K562 (cell line): ENCODE results near the gene COMMD4. TPM values are rescaled to one million over a fixed set of nuclear protein-coding genes. Genes with fewer than 3 reads are reported as not detected.

ENCODE experiments used
- BMI1 ChIP-seq: fragments of 150-350 bp; IDR thresholded peaks from 2 replicates; pipeline ENCODE4 v1.6.1; 2014; ENCODE audit warnings: low read length
- CEBPB ChIP-seq: fragments of 450-650 bp; IDR thresholded peaks from 2 replicates; pipeline ENCODE4 v1.6.1; 2016; ENCODE audit warnings: missing genetic modification characterization, missing compliant biosample characterization
- IFI16 ChIP-seq: fragments of 250-450 bp; sonication (Bioruptor Pico); IDR thresholded peaks from 2 replicates; pipeline ENCODE4 v2.1.2; 2022; ENCODE audit warnings: mild to moderate bottlenecking, inconsistent platforms
- KLF13 ChIP-seq: fragments of 450-650 bp; IDR thresholded peaks from 2 replicates; pipeline ENCODE4 v1.6.1; 2016; ENCODE audit warnings: missing genetic modification characterization, low read depth, mild to moderate bottlenecking, missing compliant biosample characterization, moderate library complexity, borderline replicate concordance
- RNF2 ChIP-seq: sonication (generic); IDR thresholded peaks from 2 replicates; pipeline ENCODE4 v1.6.1; 2016
- TEAD1 ChIP-seq, 2 experiments: fragments of 450-650 bp in 1 of 2; sonication (generic) in 1 of 2; formaldehyde crosslinking; IDR thresholded peaks; 2 replicates each; pipeline versions ENCODE4 v1.4.0 to v1.8.0; 2020 to 2022; ENCODE audit warnings: mild to moderate bottlenecking in 2 of 2, missing genetic modification reagents in 1 of 2
- ZNF57 ChIP-seq: fragments of 450-650 bp; formaldehyde crosslinking; IDR thresholded peaks from 2 replicates; pipeline ENCODE4 v1.4.0; 2020; ENCODE audit warnings: mild to moderate bottlenecking, moderate library complexity
- polyA plus RNA-seq, 8 experiments: library from polyadenylated mRNA; depleted of rRNA in 4 of 8; stranded (reverse) in 5 of 8; unstranded in 3 of 8; fragments of >200 nt; fragmentation: Nextera tagmentation in 2 of 8; fragmentation: Illumina TruSeq in 1 of 8; extraction: Ambion mirVana in 2 of 8; extraction: Trizol in 1 of 8; gene quantifications; 2 replicates each; pipeline versions ENCODE4 v1.2.1 to v1.2.3, GENCODE V29; 2011 to 2014; ENCODE audit warnings: inconsistent platforms in 1 of 8, missing spikeins in 1 of 8
- total RNA-seq, 7 experiments: library from RNA; depleted of rRNA in 6 of 7; stranded (reverse); fragments of >200 nt in 6 of 7; fragmentation: Illumina TruSeq in 2 of 7; extraction: Trizol in 2 of 7; gene quantifications; 2 replicates each; pipeline versions ENCODE4 v1.2.1 to v1.2.3, GENCODE V29; 2011 to 2021; ENCODE audit warnings: low replicate concordance in 1 of 7
- TF ChIP-seq, protein P1 (sequence below): fragments of 250-450 bp; sonication (Bioruptor Pico); IDR thresholded peaks from 2 replicates; pipeline ENCODE4 v1.4.0; 2020; ENCODE audit warnings: mild to moderate bottlenecking, moderate library complexity
- TF ChIP-seq, protein P2 (sequence below), 3 experiments: IDR thresholded peaks in 2 of 3; conservative IDR thresholded peaks in 1 of 3; 2 replicates each; pipeline ENCODE4 v1.5.1; 2011 to 2012; ENCODE audit warnings: low read length in 3 of 3, mild to moderate bottlenecking in 3 of 3, control low read depth in 2 of 3, improper control_type of control experiment in 1 of 3, inconsistent platforms in 1 of 3, low read depth in 1 of 3, mixed read lengths in 1 of 3, moderate library complexity in 1 of 3; ENCODE audit not compliant: insufficient read depth in 2 of 3
- TF ChIP-seq, protein P3 (sequence below): fragments of 450-650 bp; IDR thresholded peaks from 2 replicates; pipeline ENCODE4 v1.6.1; 2018; ENCODE audit not compliant: partially characterized antibody
- TF ChIP-seq, protein P4 (sequence below), 2 experiments: IDR thresholded peaks; 2 replicates each; pipeline ENCODE4 v1.6.1; 2011; ENCODE audit warnings: borderline replicate concordance in 1 of 2, control low read depth in 1 of 2, low read depth in 1 of 2, low read length in 1 of 2, mild to moderate bottlenecking in 1 of 2, mixed read lengths in 1 of 2, moderate library complexity in 1 of 2; ENCODE audit not compliant: insufficient read depth in 1 of 2, insufficient read length in 1 of 2, poor library complexity in 1 of 2, severe bottlenecking in 1 of 2; ENCODE audit errors: extremely low read depth in 1 of 2
- TF ChIP-seq, protein P5 (sequence below), 2 experiments: fragments of 450-650 bp; IDR thresholded peaks; 2 replicates each; pipeline ENCODE4 v1.6.1; 2016

COMMD4 gene
- total and polyA plus RNA-seq, 9 of the 15 experiments (the other 6 are each of a cell fraction or from before 2014, with no cell fraction given): 20.4 to 140 (median 63.9) TPM

DNA sequence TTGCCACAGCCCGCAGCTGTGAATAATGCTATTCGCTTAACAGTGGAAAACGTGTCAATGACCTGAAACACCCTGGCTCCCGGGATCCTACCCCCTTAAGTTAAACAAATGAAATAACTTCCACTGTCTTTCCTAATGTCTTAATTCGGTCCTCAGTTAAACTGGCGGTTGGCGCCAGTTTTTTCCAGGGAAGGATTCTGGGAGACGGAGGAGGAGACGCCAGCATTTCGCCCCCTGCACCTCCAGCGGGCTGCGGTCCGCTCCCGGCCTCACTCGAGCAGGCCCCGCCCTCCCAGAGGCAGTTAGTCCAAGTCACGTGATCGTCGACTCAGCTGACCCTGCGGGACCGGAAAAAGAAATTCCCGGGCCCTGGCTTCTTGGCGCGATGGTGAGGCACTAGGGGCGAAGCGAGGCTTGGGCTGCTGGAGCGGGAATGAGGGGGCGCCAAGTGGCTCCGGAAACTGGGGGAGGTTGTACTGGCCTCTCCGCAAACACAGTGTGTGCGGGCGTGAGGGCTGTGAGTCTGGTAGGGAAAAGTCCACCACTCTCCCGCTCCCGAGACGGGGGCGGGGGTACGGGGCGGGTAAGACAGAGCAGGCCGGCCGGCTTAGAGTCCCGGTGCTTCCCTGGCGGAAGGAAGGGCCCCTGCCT lies at the start of gene COMMD4 (continued):
- TF ChIP-seq, protein P1, sequence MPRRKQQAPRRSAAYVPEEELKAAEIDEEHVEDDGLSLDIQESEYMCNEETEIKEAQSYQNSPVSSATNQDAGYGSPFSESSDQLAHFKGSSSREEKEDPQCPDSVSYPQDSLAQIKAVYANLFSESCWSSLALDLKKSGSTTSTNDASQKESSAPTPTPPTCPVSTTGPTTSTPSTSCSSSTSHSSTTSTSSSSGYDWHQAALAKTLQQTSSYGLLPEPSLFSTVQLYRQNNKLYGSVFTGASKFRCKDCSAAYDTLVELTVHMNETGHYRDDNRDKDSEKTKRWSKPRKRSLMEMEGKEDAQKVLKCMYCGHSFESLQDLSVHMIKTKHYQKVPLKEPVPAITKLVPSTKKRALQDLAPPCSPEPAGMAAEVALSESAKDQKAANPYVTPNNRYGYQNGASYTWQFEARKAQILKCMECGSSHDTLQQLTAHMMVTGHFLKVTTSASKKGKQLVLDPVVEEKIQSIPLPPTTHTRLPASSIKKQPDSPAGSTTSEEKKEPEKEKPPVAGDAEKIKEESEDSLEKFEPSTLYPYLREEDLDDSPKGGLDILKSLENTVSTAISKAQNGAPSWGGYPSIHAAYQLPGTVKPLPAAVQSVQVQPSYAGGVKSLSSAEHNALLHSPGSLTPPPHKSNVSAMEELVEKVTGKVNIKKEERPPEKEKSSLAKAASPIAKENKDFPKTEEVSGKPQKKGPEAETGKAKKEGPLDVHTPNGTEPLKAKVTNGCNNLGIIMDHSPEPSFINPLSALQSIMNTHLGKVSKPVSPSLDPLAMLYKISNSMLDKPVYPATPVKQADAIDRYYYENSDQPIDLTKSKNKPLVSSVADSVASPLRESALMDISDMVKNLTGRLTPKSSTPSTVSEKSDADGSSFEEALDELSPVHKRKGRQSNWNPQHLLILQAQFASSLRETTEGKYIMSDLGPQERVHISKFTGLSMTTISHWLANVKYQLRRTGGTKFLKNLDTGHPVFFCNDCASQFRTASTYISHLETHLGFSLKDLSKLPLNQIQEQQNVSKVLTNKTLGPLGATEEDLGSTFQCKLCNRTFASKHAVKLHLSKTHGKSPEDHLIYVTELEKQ (CRISPR knock-in tag): no peak
- TF ChIP-seq KLF13 (tag) (no peak), IFI16 (CRISPR knock-in tag) (no peak), CEBPB (no peak), BMI1 (no peak), TEAD1 (CRISPR knock-in tag; IDR thresholded peaks at IDR 0.05) (peak; percentile 54 to 83; a peak in 3 of 4 replicates), RNF2 (peak; percentile 86), ZNF57 (no peak)
- TF ChIP-seq, protein P2, sequence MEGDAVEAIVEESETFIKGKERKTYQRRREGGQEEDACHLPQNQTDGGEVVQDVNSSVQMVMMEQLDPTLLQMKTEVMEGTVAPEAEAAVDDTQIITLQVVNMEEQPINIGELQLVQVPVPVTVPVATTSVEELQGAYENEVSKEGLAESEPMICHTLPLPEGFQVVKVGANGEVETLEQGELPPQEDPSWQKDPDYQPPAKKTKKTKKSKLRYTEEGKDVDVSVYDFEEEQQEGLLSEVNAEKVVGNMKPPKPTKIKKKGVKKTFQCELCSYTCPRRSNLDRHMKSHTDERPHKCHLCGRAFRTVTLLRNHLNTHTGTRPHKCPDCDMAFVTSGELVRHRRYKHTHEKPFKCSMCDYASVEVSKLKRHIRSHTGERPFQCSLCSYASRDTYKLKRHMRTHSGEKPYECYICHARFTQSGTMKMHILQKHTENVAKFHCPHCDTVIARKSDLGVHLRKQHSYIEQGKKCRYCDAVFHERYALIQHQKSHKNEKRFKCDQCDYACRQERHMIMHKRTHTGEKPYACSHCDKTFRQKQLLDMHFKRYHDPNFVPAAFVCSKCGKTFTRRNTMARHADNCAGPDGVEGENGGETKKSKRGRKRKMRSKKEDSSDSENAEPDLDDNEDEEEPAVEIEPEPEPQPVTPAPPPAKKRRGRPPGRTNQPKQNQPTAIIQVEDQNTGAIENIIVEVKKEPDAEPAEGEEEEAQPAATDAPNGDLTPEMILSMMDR (IDR thresholded peaks at IDR 0.05 in 2 of 3, conservative IDR thresholded peaks at IDR 0.05 in 1 of 3; ENCODE audit: insufficient read depth in 2 of 3, low read depth in 1 of 3, low read length in 3 of 3): no peak
- TF ChIP-seq, protein P3, sequence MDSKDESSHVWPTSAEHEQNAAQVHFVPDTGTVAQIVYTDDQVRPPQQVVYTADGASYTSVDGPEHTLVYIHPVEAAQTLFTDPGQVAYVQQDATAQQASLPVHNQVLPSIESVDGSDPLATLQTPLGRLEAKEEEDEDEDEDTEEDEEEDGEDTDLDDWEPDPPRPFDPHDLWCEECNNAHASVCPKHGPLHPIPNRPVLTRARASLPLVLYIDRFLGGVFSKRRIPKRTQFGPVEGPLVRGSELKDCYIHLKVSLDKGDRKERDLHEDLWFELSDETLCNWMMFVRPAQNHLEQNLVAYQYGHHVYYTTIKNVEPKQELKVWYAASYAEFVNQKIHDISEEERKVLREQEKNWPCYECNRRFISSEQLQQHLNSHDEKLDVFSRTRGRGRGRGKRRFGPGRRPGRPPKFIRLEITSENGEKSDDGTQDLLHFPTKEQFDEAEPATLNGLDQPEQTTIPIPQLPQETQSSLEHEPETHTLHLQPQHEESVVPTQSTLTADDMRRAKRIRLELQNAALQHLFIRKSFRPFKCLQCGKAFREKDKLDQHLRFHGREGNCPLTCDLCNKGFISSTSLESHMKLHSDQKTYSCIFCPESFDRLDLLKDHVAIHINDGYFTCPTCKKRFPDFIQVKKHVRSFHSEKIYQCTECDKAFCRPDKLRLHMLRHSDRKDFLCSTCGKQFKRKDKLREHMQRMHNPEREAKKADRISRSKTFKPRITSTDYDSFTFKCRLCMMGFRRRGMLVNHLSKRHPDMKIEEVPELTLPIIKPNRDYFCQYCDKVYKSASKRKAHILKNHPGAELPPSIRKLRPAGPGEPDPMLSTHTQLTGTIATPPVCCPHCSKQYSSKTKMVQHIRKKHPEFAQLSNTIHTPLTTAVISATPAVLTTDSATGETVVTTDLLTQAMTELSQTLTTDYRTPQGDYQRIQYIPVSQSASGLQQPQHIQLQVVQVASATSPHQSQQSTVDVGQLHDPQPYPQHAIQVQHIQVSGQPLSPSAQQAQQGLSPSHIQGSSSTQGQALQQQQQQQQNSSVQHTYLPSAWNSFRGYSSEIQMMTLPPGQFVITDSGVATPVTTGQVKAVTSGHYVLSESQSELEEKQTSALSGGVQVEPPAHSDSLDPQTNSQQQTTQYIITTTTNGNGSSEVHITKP: no peak
- TF ChIP-seq, protein P4, sequence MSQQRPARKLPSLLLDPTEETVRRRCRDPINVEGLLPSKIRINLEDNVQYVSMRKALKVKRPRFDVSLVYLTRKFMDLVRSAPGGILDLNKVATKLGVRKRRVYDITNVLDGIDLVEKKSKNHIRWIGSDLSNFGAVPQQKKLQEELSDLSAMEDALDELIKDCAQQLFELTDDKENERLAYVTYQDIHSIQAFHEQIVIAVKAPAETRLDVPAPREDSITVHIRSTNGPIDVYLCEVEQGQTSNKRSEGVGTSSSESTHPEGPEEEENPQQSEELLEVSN (IDR thresholded peaks at IDR 0.05; ENCODE audit: borderline replicate concordance in 1 of 2, extremely low read depth in 1 of 2, insufficient read depth in 1 of 2, insufficient read length in 1 of 2, low read depth in 1 of 2, low read length in 1 of 2, poor library complexity in 1 of 2, severe bottlenecking in 1 of 2): peak; percentile 82 to 97
- TF ChIP-seq, protein P5, sequence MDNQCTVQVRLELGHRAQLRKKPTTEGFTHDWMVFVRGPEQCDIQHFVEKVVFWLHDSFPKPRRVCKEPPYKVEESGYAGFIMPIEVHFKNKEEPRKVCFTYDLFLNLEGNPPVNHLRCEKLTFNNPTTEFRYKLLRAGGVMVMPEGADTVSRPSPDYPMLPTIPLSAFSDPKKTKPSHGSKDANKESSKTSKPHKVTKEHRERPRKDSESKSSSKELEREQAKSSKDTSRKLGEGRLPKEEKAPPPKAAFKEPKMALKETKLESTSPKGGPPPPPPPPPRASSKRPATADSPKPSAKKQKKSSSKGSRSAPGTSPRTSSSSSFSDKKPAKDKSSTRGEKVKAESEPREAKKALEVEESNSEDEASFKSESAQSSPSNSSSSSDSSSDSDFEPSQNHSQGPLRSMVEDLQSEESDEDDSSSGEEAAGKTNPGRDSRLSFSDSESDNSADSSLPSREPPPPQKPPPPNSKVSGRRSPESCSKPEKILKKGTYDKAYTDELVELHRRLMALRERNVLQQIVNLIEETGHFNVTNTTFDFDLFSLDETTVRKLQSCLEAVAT (IDR thresholded peaks at IDR 0.05): no peak
